Fibroblast of lung (primary cell): ENCODE results near the gene SMIM12.

Source experiments
- CTCF ChIP-seq, 2 donors: IDR thresholded peaks in 1 of 2; conservative IDR thresholded peaks in 1 of 2; 1 replicate in 1 of 2; 2 replicates in 1 of 2; pipeline ENCODE4 v1.5.1; 2011 to 2012; ENCODE audit warnings: low read length in 2 of 2, control low read depth in 1 of 2, inconsistent platforms in 1 of 2, low read depth in 1 of 2, mild to moderate bottlenecking in 1 of 2
- EZH2 ChIP-seq: IDR thresholded peaks from 2 replicates; pipeline ENCODE4 v1.5.1; 2012; ENCODE audit warnings: low read length, control low read depth, mild to moderate bottlenecking; ENCODE audit errors: missing control alignments

- TF ChIP-seq CTCF (conservative IDR thresholded peaks at IDR 0.05 in 1 of 2, IDR thresholded peaks at IDR 0.05 in 1 of 2; ENCODE audit: low read depth in 1 of 2, low read length in 2 of 2) = no peak
- TF ChIP-seq EZH2 = no peak
Measured at GRCh38 chr1:34851431-34852105, 8.0 kb downstream of the SMIM12 start.
